ENCODE measurements around the gene APOA1. TPM values are rescaled to one million over a fixed set of nuclear protein-coding genes. Genes with fewer than 3 reads are reported as not detected.

APOA1 gene
- total and polyA plus RNA-seq, 2 donors (not counting 1 experiment from before 2014, with no cell fraction given): 0.46 TPM; not detected in 1

DNA sequence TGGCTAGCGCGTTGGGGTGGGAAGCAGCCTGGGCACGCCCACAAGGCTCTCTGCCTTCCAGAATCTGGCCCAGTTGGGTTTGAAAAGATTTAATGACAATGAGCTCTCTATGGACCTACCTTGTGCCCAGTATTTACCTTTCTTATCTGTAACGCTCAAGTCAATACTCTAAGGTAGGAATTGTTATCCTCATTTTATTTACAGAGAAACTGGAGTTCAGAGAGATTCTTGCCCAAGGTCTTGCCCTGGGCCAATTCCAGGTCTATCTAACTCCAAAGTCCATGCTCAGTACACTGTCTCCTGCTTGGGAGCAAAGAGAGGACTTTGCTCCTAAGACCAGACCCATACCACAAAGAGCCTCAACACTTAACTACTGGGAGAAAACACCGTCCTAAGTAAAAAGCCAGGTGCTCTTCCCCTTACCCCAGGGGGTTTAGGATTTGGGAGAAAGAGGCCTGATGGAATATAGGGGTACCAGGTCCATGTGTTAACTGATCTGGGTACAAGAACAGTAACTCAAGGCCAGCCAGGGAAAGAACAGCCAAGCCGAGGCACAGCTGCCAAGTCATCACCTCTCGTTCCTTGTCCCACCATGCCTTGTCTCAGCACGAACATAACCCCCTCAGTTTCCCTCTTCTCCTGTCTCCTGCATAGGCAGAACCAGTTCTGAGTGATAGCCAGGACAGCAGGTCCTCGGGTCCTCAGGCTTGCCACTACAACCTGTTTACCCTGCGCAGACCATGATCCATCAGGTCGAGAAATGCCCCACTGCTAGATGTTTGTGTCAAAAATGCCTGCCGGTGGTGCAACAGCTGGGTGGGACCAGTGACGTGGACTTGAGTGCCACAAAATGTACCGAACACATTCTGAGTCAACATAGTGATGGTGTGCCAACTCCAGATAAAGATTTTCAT, 28.9 kb downstream of the APOA1 start:
- ATAC-seq (ENCODE audit: low read depth) (no peak), DNase-seq (no peak)
- Histone ChIP-seq H3K9ac (ENCODE audit: low read length) (no peak overlapping the region), H2AFZ (ENCODE audit: insufficient read depth, low read depth, low read length, poor library complexity, severe bottlenecking) (no peak overlapping the region), H3K4me2 (replicated peaks; ENCODE audit: low read depth, low read length, poor library complexity, severe bottlenecking) (no peak overlapping the region), H4K20me1 (ENCODE audit: control insufficient read depth, insufficient read depth, low read length, poor library complexity, severe bottlenecking) (no peaks in the 10 kb centered on the region), H3K79me2 (ENCODE audit: control insufficient read depth, insufficient read depth, low read length) (no peaks in the 10 kb centered on the region), H3K36me3 (replicated peaks in 1 of 2; ENCODE audit: control extremely low read depth in 1 of 2, control insufficient read depth in 1 of 2, extremely low read depth in 1 of 2, insufficient read depth in 2 of 2, low read length in 1 of 2) (no peaks in the 10 kb centered on the region), H3K27ac (ENCODE audit: low read length in 2 of 2) (no peak overlapping the region), H3K9me3 (ENCODE audit: control extremely low read depth in 1 of 3, control insufficient read depth in 2 of 3, insufficient read depth in 1 of 3, low read length in 2 of 3) (no peaks in the 10 kb centered on the region), H3K4me3 (ENCODE audit: control extremely low read depth in 1 of 5, extremely low read depth in 1 of 5, insufficient read depth in 1 of 5, low read depth in 2 of 5, low read length in 4 of 5) (no peak overlapping the region), H3K4me1 (ENCODE audit: control insufficient read depth in 2 of 2, insufficient read depth in 2 of 2, low read length in 2 of 2) (no peaks in the 10 kb centered on the region), H3K27me3 (replicated peaks in 1 of 4; ENCODE audit: control extremely low read depth in 1 of 4, control insufficient read depth in 3 of 4, insufficient read depth in 4 of 4, low read length in 3 of 4) (peaks cover 0 to 3% (median 0%) of the 10 kb centered on the region in 4 experiments)
- intact Hi-C loops (cut with micrococcal nuclease): no loop called here
- TF ChIP-seq, protein P1, sequence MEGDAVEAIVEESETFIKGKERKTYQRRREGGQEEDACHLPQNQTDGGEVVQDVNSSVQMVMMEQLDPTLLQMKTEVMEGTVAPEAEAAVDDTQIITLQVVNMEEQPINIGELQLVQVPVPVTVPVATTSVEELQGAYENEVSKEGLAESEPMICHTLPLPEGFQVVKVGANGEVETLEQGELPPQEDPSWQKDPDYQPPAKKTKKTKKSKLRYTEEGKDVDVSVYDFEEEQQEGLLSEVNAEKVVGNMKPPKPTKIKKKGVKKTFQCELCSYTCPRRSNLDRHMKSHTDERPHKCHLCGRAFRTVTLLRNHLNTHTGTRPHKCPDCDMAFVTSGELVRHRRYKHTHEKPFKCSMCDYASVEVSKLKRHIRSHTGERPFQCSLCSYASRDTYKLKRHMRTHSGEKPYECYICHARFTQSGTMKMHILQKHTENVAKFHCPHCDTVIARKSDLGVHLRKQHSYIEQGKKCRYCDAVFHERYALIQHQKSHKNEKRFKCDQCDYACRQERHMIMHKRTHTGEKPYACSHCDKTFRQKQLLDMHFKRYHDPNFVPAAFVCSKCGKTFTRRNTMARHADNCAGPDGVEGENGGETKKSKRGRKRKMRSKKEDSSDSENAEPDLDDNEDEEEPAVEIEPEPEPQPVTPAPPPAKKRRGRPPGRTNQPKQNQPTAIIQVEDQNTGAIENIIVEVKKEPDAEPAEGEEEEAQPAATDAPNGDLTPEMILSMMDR (IDR thresholded peaks at IDR 0.05): no peak
- TF ChIP-seq EZH2 (IDR thresholded peaks at IDR 0.05; ENCODE audit: borderline replicate concordance, insufficient read depth, low read depth, low read length, poor library complexity, severe bottlenecking): no peak
- WGBS (ENCODE audit: insufficient coverage): 84% methylated on average over 7 of the region's 14 CpGs
- H3K4me3 Mint-ChIP-seq: no peak overlapping the region
- POLR2A ChIA-PET: no interaction called here
- H3K27ac Mint-ChIP-seq: no peak overlapping the region
- H3K9me3 Mint-ChIP-seq (ENCODE audit: insufficient read depth): no peaks in the 10 kb centered on the region
- H3K4me1 Mint-ChIP-seq: no peaks in the 10 kb centered on the region
- H3K27me3 Mint-ChIP-seq: peaks cover 22% of the 10 kb centered on the region
- CTCF ChIA-PET: no interaction called here

DNA sequence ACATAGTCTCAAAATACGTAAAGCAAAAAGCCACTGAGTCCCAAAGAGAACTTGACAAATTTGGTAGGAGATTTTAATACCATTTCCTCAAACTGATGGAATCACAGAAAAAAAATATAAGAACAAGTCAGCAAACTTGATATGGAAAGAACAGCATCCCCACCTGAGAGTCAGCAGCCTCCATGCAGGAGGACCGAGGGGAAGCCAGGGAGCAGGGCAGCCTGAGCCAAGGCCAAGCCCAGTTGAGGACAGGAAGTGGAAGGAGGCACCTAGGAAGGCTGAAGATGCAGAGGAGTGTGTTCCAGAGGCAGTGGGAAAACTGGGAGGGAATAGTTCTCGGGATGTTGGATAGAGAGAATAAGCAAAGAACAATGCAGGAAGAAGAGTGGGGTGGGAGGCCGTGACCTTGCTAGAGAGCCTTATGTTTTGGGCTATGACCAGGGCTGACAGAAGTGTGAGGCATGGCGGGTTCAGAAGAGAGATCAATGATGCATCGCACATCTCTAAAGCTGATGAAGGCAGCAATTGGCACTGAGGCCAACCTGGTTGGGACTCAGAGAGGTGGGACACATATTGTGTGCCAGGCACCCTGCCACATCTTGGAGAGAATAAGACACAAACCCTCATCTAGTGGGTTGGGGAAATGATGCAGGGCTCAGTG, 29.7 kb downstream of the APOA1 start:
- no peaks in the 10 kb centered on the region for H3K36me3 ChIP-seq (replicated peaks in 1 of 2; ENCODE audit: control extremely low read depth in 1 of 2, control insufficient read depth in 1 of 2, extremely low read depth in 1 of 2, insufficient read depth in 2 of 2, low read length in 1 of 2)
- peaks cover 0 to 3% (median 0%) of the 10 kb centered on the region in 4 experiments for H3K27me3 ChIP-seq (replicated peaks in 1 of 4; ENCODE audit: control extremely low read depth in 1 of 4, control insufficient read depth in 3 of 4, insufficient read depth in 4 of 4, low read length in 3 of 4)
- H3K79me2 ChIP-seq (ENCODE audit: control insufficient read depth, insufficient read depth, low read length): no peaks in the 10 kb centered on the region
- CTCF ChIA-PET: no interaction called here
- intact Hi-C loops (cut with micrococcal nuclease): no loop called here
- no peaks in the 10 kb centered on the region for H3K9me3 ChIP-seq (ENCODE audit: control extremely low read depth in 1 of 3, control insufficient read depth in 2 of 3, insufficient read depth in 1 of 3, low read length in 2 of 3)
- H3K27me3 Mint-ChIP-seq: peaks cover 27% of the 10 kb centered on the region
- no peak for DNase-seq
- TF ChIP-seq EZH2 (IDR thresholded peaks at IDR 0.05; ENCODE audit: borderline replicate concordance, insufficient read depth, low read depth, low read length, poor library complexity, severe bottlenecking): no peak
- TF ChIP-seq, protein P1 (IDR thresholded peaks at IDR 0.05): no peak
- H2AFZ ChIP-seq (ENCODE audit: insufficient read depth, low read depth, low read length, poor library complexity, severe bottlenecking): no peak overlapping the region
- POLR2A ChIA-PET: no interaction called here
- H3K4me2 ChIP-seq (replicated peaks; ENCODE audit: low read depth, low read length, poor library complexity, severe bottlenecking): no peak overlapping the region
- H3K4me1 Mint-ChIP-seq: no peaks in the 10 kb centered on the region
- H4K20me1 ChIP-seq (ENCODE audit: control insufficient read depth, insufficient read depth, low read length, poor library complexity, severe bottlenecking): no peaks in the 10 kb centered on the region
- no peak overlapping the region for H3K27ac ChIP-seq (ENCODE audit: low read length in 2 of 2)
- H3K27ac Mint-ChIP-seq: no peak overlapping the region
- H3K9ac ChIP-seq (ENCODE audit: low read length): no peak overlapping the region
- H3K4me3 Mint-ChIP-seq: no peak overlapping the region
- WGBS (ENCODE audit: insufficient coverage): 91% methylated on average over 5 of the region's 6 CpGs
- H3K4me3 ChIP-seq (ENCODE audit: control extremely low read depth in 1 of 5, extremely low read depth in 1 of 5, insufficient read depth in 1 of 5, low read depth in 2 of 5, low read length in 4 of 5): no peak overlapping the region
- no peaks in the 10 kb centered on the region for H3K9me3 Mint-ChIP-seq (ENCODE audit: insufficient read depth)
- ATAC-seq (ENCODE audit: low read depth): no peak
- H3K4me1 ChIP-seq (ENCODE audit: control insufficient read depth in 2 of 2, insufficient read depth in 2 of 2, low read length in 2 of 2): no peaks in the 10 kb centered on the region
